HPDE6-E6E7 (cell line): ENCODE measurements around the gene NAALADL2.

Source experiments
- DNase-seq: peaks from one replicate; pipeline ENCODE4 v3.0.0; 2011; ENCODE audit warnings: missing footprints; ENCODE audit errors: extremely low spot score

The NAALADL2 gene

DNA sequence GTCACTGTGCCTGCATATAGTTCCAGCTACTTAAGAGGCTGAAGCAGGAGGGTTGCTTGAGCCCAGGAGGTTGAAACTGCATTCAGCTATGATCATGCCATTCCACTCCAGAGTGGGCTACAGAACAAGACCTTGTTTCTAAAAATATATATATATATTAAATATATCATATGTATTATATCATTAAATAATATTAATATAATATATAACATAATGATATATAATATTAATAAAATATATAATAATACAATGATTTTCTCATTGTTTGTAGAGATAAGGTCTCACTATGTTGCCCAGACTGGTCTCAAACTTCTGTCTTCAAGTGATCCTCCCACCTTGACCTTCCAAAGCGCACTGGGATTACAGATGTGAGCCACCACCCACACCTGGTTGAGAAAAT is 101.8 kb downstream of the NAALADL2 start:
- no peak for DNase-seq

DNA sequence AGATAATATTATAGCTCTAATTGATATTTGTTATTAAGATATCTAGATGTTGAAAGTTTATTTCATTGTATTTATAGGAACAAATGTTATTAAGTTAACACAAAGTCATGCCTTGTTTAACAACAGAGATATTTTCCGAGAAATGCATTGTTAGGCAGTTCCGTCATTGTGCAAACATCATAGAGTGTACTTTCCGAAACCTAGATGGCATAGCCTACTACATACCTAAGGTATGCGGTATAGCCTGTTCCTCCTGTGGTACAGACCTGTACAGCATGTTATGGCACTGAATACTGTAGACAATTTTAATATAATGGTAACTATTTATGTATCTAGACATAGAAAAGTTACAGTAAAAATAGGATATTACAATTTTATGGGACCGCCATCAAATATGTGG is 114.3 kb downstream of the NAALADL2 start:
- peak; percentile 39 for DNase-seq

DNA sequence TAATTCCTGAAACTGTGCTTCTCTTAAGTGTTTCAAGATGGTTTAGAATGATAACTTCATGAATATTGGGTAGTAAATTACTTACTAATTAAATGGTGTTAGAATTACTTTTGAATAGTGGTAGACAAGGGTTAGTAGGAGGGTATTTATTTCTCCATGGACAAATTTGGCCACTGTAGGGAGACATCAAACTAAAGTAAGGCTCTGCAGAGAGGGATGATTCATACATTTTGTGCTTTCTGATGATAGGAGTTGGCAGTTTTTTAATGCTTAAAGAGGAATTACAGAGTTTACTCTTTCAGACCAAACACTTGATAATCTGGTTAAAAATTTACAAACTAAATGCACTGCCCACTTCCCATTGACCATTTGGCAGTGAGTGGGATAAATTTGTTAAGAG is 127.6 kb downstream of the NAALADL2 start:
- DNase-seq: no peak

GRCh38 chr3:175001091-175001490 is 142.0 kb downstream of the NAALADL2 start:
- no peak for DNase-seq

GRCh38 chr3:175002732-175003143 is 143.6 kb downstream of the NAALADL2 start:
- DNase-seq: no peak

- DNase-seq: no peak
These were observed 144.5 kb downstream of the NAALADL2 start for GRCh38 chr3:175003590-175003989.

- no peak for DNase-seq
These were observed 146.1 kb downstream of the NAALADL2 start for GRCh38 chr3:175005193-175005592.

DNA sequence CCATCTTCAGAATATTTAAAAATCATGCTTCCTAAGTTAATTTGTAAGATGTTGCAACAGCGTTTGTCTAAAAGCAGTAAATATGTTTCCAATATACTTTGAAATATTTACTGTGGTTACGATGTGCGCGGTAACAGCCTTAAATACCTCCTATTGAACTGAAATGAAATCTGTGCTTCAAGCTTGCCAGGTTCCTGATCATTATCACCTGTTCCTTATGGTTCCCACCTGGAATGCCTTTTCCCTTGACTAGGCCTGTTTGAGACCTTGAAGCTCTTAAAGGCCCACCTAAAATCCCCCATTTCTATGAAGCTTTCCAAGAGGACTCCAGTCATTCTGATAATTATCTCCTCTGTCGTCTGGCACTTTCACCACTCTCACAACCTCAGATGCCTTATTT is 146.7 kb downstream of the NAALADL2 start:
- DNase-seq: no peak

DNA sequence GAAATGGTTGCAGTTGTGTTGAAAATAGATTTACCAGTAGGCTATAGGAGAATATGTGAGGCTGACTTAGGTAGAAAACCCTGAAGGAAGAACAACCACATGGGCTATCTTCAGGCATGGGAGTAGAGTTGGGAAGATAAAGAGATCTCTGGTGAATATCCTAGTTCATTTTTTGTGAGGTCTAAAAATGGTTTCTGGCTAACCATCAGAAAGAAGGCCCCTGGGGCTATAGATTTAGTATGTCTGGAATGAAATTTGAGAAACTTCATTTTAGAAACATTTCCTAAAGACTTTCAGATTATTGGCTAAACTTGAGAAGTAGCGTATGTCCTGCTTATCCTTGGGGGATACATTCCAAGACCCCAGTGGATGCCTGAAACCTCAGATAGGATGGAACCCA is 148.2 kb downstream of the NAALADL2 start:
- DNase-seq: no peak

DNA sequence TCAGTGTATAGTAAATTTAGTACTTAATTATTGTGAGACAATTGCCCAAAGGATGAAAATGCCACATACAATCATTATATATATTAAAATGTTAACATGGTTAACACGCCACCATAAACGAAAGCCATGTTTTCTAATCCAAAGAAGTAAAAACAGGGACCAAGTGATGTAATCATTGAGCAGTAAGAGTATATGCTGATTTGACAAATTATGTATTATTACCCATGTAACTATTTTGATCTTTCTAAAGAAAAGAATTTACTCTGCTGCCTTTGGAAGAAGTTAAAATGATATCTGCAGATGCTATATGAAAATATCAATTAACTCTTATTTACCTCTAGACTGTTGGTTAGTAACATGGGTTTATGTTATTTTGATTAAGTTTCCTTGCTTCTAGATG is 150.2 kb downstream of the NAALADL2 start:
- no peak for DNase-seq

GRCh38 chr3:175015056-175015635 is 156.0 kb downstream of the NAALADL2 start:
- no peak for DNase-seq

DNA sequence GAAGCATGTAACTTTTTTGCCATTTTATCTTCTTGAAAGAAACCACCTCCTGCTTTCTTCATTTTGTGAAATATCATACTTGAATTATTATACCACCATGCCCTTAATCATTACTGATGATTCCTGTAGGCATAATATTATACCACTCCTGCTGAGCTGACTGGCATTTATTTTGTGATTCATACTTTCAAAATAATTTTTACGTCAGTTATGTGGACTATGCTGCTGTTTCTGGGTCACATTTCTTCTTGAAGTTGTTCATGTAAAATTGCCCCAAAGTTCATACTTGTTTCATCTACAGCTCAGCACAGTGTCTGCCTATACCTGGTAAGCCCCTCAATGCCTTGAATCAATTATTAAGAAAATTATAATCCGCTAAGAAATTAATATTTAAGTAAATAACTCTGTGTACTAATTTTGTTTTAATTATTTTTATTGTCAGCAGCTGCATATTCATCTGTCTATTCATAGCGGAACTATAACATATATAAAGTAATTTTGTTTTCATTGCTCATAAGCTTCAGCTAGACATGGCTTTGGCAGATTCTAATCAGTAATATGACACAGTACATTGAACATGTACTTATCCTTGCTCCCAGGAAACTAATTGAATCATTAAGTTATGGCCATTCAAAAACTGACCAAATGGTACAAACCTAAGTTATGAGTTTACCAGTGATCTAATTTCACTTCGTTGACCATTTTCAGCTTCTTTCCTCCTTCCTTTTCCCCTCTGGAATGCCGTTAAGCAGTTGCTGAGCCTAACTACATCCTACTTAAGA is 160.0 kb downstream of the NAALADL2 start:
- DNase-seq: no peak

- DNase-seq: no peak
These were observed 161.0 kb downstream of the NAALADL2 start for GRCh38 chr3:175020101-175020500.

DNA sequence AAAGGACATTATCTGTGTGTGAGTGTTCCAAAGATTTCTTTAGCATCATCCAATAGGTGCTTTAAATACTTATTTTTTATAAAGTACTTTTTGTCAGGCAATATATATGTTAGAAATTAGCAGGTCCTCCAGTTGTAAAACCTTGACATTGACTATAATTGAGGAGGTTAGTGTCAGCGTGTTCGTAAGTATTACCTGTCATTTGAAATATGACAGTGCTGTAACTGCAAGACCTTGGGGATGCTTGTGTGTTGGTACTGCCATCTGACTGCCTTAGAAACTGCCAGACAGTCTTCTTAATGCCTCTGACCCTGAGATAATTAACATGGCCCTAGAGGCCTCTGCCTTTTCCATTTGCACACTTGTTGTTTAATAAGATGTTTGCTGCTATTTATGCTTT is 170.7 kb downstream of the NAALADL2 start:
- DNase-seq: no peak

GRCh38 chr3:175039875-175040274 is 180.7 kb downstream of the NAALADL2 start:
- DNase-seq: no peak

- DNase-seq: no peak
These were observed 182.2 kb downstream of the NAALADL2 start for GRCh38 chr3:175041369-175041768.

DNA sequence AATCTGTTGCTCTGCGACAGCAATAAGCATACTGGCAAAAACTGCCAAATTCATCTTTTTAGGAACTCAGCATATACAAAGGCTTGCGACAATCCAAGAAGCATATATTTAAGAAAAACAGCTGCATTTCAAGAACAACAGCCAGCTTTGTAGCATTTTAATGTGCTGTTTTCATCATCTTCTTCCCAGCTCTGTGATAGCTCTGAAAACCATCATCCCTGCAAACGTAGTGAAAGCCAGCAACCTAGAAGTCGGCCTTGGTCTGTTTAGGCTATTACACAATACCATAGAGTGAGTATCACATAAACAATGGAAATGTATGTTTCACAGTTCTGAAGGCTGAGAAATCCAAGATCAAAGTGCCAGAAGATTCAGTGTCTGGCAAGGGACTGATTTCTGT is 187.5 kb downstream of the NAALADL2 start:
- DNase-seq: no peak

GRCh38 chr3:175047786-175048185 is 188.7 kb downstream of the NAALADL2 start:
- DNase-seq: no peak

- DNase-seq: no peak
These were observed 198.3 kb downstream of the NAALADL2 start for GRCh38 chr3:175057401-175057800.

DNA sequence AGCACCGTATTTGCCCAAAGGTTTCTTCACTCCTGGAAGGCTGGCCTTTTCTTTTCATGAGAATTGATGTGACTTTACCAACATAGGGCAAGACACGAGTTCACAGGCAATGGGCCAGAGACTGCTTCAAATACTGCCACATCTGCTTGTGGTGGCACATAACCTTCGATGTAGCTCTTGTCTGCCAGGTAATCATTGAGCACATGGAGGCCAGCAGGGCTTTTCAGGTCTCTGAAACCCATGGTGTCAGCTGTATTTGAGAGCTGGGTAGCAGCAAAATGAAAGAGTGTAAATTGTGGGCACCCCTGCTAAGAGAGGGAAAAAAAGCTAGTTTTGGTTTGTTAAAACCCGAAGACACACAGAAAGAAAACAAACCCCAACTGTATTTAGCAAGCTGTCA is 200.7 kb downstream of the NAALADL2 start:
- DNase-seq: no peak

DNA sequence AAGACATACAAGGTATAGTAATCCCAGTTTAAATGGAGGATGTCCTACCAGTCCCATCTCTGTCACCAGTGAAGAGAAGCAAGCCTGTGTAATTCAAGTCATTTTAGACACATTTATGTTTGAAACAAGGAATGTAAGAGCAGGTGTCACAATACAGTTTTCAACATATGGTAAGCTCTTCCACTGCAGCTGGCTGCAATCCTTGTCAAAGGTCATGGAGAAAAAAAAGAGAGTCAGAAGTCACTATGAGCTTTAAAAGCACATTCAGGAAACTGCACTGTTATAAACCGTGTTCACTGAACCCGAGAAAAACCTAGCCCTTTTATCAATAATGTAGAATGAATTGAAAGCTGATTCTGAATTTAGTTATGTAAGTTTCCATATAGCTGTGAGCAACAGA is 206.4 kb downstream of the NAALADL2 start:
- DNase-seq: no peak

- DNase-seq: no peak
These were observed 207.7 kb downstream of the NAALADL2 start for GRCh38 chr3:175066617-175067415.

- DNase-seq: no peak
These were observed 209.5 kb downstream of the NAALADL2 start for GRCh38 chr3:175068587-175068986.
